Measurements from ENCODE around the gene UGT2A2.

The UGT2A2 gene

DNA sequence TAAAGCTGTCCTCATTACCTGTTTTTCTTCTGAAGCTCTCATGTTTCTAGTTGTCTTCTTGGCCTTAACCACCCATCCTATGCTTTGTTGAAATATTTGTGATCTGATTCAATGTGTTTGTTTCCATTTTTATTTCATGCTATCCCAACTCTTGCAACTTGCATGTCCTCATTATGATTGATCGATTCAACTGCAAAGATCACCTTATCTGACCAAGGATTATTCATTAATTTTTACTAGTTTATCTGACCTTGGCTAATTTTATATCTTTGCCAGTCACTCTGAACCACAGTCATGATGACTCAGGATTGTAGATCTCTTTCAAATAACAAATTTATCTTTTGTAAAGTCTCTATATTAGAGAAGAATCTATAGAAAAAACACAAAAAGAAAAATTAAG is 70.7 kb downstream of the UGT2A2 start:
- no peak for FAIRE-seq

GRCh38 chr4:69563424-69563823 is 76.0 kb downstream of the UGT2A2 start:
- no peak for FAIRE-seq

DNA sequence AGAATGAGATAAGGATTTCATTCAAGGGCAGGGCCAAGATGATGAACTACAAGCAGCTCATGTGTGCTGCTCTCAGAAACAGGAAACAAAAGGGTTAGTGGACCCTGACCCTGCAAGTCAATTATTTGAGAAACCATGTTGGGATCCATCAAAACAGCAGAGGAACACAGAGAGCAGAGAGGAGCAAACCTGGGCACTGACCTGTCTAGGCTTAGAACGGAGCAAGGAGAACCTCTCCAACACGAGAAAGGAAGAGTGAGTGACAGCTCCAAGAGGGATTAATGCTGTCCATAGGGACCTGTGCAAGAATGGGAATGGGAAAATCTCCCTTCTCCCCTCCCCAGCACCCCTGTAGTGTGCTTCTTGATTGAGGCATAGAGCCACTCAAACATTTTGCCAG is 89.8 kb downstream of the UGT2A2 start:
- FAIRE-seq = no peak

DNA sequence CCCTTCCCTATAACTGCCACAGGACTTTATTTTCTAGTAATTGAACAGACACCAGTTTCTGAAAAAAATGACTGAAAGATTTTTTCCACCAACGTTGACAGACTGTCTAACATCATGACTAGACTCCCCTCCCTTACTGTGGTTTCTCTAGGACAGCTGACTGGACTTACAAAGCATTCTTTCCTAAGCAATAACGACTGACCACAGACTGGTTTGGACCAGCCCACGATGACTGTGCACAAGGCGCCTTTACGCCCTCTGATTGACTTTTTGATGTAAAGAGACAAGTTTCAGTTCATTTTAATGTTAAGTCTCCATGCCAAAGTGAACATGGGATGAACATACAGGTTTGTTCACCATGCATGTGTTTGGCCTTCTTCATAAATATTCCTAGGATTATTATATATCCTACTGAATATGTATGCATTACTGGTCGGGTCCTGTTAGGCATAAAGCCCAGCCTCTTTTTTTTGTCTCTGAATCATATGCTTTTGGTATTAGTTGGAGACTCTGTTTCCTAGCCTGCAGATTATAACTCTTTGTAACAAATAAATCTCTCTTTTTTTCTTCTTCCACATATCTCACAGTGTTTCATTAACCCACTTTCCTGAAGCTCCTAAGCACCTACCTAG is 93.2 kb downstream of the UGT2A2 start:
- no peak for FAIRE-seq

Data from G401.6 (cell line).